Renal cortex interstitium (tissue), 11 donors: ENCODE measurements around the gene SNX21. TPM values are rescaled to one million over a fixed set of nuclear protein-coding genes. Genes with fewer than 3 reads are reported as not detected.

ENCODE experiments used
- DNase-seq, 11 donors: peaks; one replicate each; pipeline ENCODE4 v3.0.0-alpha.2; 2013; ENCODE audit warnings: low read depth in 9 of 11, low spot score in 4 of 11; ENCODE audit errors: extremely low read depth in 1 of 11
- polyA plus RNA-seq, 3 donors: library from polyadenylated mRNA; unstranded; fragments of 120-200 nt; gene quantifications; one replicate each; pipeline ENCODE4 v1.2.1, GENCODE V29; 2013; ENCODE audit not compliant: insufficient read length in 3 of 3

Gene SNX21
- polyA plus RNA-seq, 3 donors: 10.8 to 21.0 (median 14.2) TPM

- DNase-seq: no peak
Measured at GRCh38 chr20:45892049-45892825, 58.6 kb downstream of the SNX21 start.

Other genes starting within 250 kb of the SNX21 start
- not detected for gene WFDC10A, start 204.1 kb upstream of the SNX21 start, polyA plus RNA-seq
- not detected for gene WFDC9, start 202.5 kb upstream of the SNX21 start, polyA plus RNA-seq
- not detected for gene WFDC11, start 163.6 kb upstream of the SNX21 start, polyA plus RNA-seq
- under 1 TPM in 1 of 3 donors, not detected in 2; 0.07 TPM for gene WFDC13, start 131.8 kb upstream of the SNX21 start, polyA plus RNA-seq
- not detected for gene WFDC10B, start 128.8 kb upstream of the SNX21 start, polyA plus RNA-seq
- not detected for gene SPINT4, start 111.5 kb upstream of the SNX21 start, polyA plus RNA-seq
- gene WFDC3, start 41.9 kb upstream of the SNX21 start, polyA plus RNA-seq: 1 to 10 TPM in 2 of 3 donors, under 1 TPM in 1; 0.44 to 2.2 (median 1.3) TPM
- gene DNTTIP1, start 41.8 kb upstream of the SNX21 start, polyA plus RNA-seq: 10 to 100 TPM; 34.5 to 40.9 (median 35.8) TPM
- gene UBE2C, start 21.2 kb upstream of the SNX21 start, polyA plus RNA-seq: 10 to 100 TPM; 49.3 to 84.3 (median 74.4) TPM
- gene TNNC2, start 6.5 kb upstream of the SNX21 start, polyA plus RNA-seq: 1 to 10 TPM in 1 of 3 donors, under 1 TPM in 2; 0.50 to 2.5 (median 0.50) TPM
- gene ACOT8, start 23.6 kb downstream of the SNX21 start, polyA plus RNA-seq: 10 to 100 TPM; 19.2 to 31.3 (median 25.3) TPM
- gene ZSWIM3, start 23.8 kb downstream of the SNX21 start, polyA plus RNA-seq: 1 to 10 TPM; 5.1 to 5.5 (median 5.2) TPM
- 10 to 100 TPM; 15.3 to 18.9 (median 16.6) TPM for gene ZSWIM1, start 47.4 kb downstream of the SNX21 start, polyA plus RNA-seq
- gene SPATA25, start 53.8 kb downstream of the SNX21 start, polyA plus RNA-seq: 1 to 10 TPM; 2.7 to 7.2 (median 3.5) TPM
- 1 to 10 TPM; 4.7 to 9.8 (median 7.5) TPM for gene NEURL2, start 57.4 kb downstream of the SNX21 start, polyA plus RNA-seq
- 100 to 1,000 TPM; 120 to 166 (median 127) TPM for gene CTSA, start 57.5 kb downstream of the SNX21 start, polyA plus RNA-seq
- 100 to 1,000 TPM; 115 to 141 (median 141) TPM for gene PLTP, start 78.4 kb downstream of the SNX21 start, polyA plus RNA-seq
- gene PCIF1, start 100.9 kb downstream of the SNX21 start, polyA plus RNA-seq: 10 to 100 TPM; 44.7 to 52.7 (median 44.9) TPM
- gene ZNF335, start 138.4 kb downstream of the SNX21 start, polyA plus RNA-seq: 10 to 100 TPM; 10.4 to 18.5 (median 14.4) TPM
- under 1 TPM; 0.45 to 0.89 (median 0.61) TPM for gene MMP9, start 175.1 kb downstream of the SNX21 start, polyA plus RNA-seq
- 1 to 10 TPM; 1.5 to 2.6 (median 2.5) TPM for gene SLC12A5, start 195.4 kb downstream of the SNX21 start, polyA plus RNA-seq